Stimulated activated CD4-positive, alpha-beta T cell treated with anti-CD3 and anti-CD28 coated beads, Interleukin-4, amount 100 ng/mL, for 48 hours (primary cell): ENCODE data around the gene REXO5.
"Not testable (repeated sequence)": the region's sequence is repeated elsewhere in the genome, so short reads cannot be mapped to it uniquely, and the experiment has no call there.

Source experiments
- DNase-seq, 2 donors: peaks; one replicate each; pipeline ENCODE4 v3.0.0-alpha.2; 2020; ENCODE audit warnings: low read depth in 2 of 2

The REXO5 gene

GRCh38 chr16:20849589-20850390 is 43.5 kb downstream of the REXO5 start:
- peak; percentile 50 to 55 for DNase-seq

GRCh38 chr16:20850981-20851380 is 44.7 kb downstream of the REXO5 start:
- DNase-seq = no peak

GRCh38 chr16:20851601-20852000 is 45.3 kb downstream of the REXO5 start:
- no peak for DNase-seq

- DNase-seq = no peak
Observed at GRCh38 chr16:20853143-20853542, 46.8 kb downstream of the REXO5 start.

- no peak for DNase-seq
Observed at GRCh38 chr16:20853981-20854620, 47.8 kb downstream of the REXO5 start.

- DNase-seq = no peak
Observed at GRCh38 chr16:20854963-20855362, 48.6 kb downstream of the REXO5 start.

GRCh38 chr16:20857281-20857680 is 51.0 kb downstream of the REXO5 start:
- DNase-seq = no peak

GRCh38 chr16:20859229-20859628 is 52.9 kb downstream of the REXO5 start:
- no peak for DNase-seq

GRCh38 chr16:20859699-20860098 is 53.4 kb downstream of the REXO5 start:
- DNase-seq = no peak

- no peak for DNase-seq
Observed at GRCh38 chr16:20860361-20860760, 54.0 kb downstream of the REXO5 start.

- DNase-seq = not testable (repeated sequence)
Observed at GRCh38 chr16:20860995-20861394, 54.7 kb downstream of the REXO5 start.

- no peak for DNase-seq
Observed at GRCh38 chr16:20862162-20862960, 56.0 kb downstream of the REXO5 start.

- not testable (repeated sequence) for DNase-seq
Observed at GRCh38 chr16:20864376-20864775, 58.0 kb downstream of the REXO5 start.

GRCh38 chr16:20865420-20866131 is 59.2 kb downstream of the REXO5 start:
- DNase-seq = no peak

- DNase-seq = peak in 1 of 2 donors; percentile 27
Observed at GRCh38 chr16:20866145-20866772, 59.9 kb downstream of the REXO5 start.

- DNase-seq = no peak
Observed at GRCh38 chr16:20866801-20867200, 60.5 kb downstream of the REXO5 start.

GRCh38 chr16:20867585-20867984 is 61.3 kb downstream of the REXO5 start:
- no peak for DNase-seq

GRCh38 chr16:20868890-20869289 is 62.6 kb downstream of the REXO5 start:
- no peak for DNase-seq

GRCh38 chr16:20870122-20870820 is 63.9 kb downstream of the REXO5 start:
- no peak for DNase-seq

- no peak for DNase-seq
Observed at GRCh38 chr16:20871258-20871657, 64.9 kb downstream of the REXO5 start.
